Right lobe of liver (tissue), 4 donors: ENCODE results near the gene IL34.

Experiments
- CTCF ChIP-seq, 4 donors: fragments of 200-600 bp in 3 of 4; fragments of 450-650 bp in 1 of 4; IDR thresholded peaks; one replicate each; pipeline versions ENCODE4 v1.5.1 to v1.8.0; 2016 to 2022; ENCODE audit warnings: antibody characterized with exemption in 4 of 4, mild to moderate bottlenecking in 2 of 4
- POLR2A ChIP-seq: fragments of 450-650 bp; IDR thresholded peaks from one replicate; pipeline ENCODE4 v1.6.1; 2017; ENCODE audit warnings: antibody characterized with exemption, mild to moderate bottlenecking
- donor health status: DM: no; HTN: no; CAD: no.
- donor health status: DM: no; HTN: no; CAD: no.
- donor health status: DM: no; HTN: yes; CAD: no.

GRCh38 chr16:70678121-70678897 lies 31.9 kb downstream of the IL34 start:
- TF ChIP-seq CTCF (IDR thresholded peaks at IDR 0.05) (no peak), POLR2A (no peak)
